H1 (cell line): ENCODE data around the gene ERC1. TPM values are rescaled to one million over a fixed set of nuclear protein-coding genes. Genes with fewer than 3 reads are reported as not detected.

Source experiments
- ASH2L ChIP-seq: fragments of 200-600, 300-600 bp; sonication (generic); IDR thresholded peaks from one replicate; pipeline ENCODE4 v1.7.1; 2017; ENCODE audit warnings: low read length
- CTBP2 ChIP-seq: IDR thresholded peaks from 2 replicates; pipeline ENCODE4 v1.7.0; 2011; ENCODE audit warnings: borderline replicate concordance, mild to moderate bottlenecking, moderate library complexity, mixed read lengths, low read length; ENCODE audit not compliant: insufficient read depth, insufficient read length
- GTF2F1 ChIP-seq: IDR thresholded peaks from 2 replicates; pipeline ENCODE4 v1.6.1; 2012; ENCODE audit warnings: low read depth, low read length, improper control_type of control experiment, borderline replicate concordance
- SUZ12 ChIP-seq: fragments of 200-600 bp; sonication (generic); IDR thresholded peaks from 2 replicates; pipeline ENCODE4 v1.6.1; 2012; ENCODE audit warnings: mild to moderate bottlenecking, inconsistent platforms, low read length, moderate library complexity, mixed read lengths
- polyA plus RNA-seq, 7 experiments: library from polyadenylated mRNA; depleted of rRNA in 3 of 7; stranded (reverse) in 5 of 7; unstranded in 2 of 7; fragments of >200 nt in 5 of 7; fragments of 200-250 nt in 2 of 7; gene quantifications; 1 replicate in 5 of 7; 2 replicates in 1 of 7; 4 replicates in 1 of 7; pipeline versions ENCODE4 v1.2.1 to v1.2.3, GENCODE V29; 2011 to 2013; ENCODE audit warnings: missing spikeins in 2 of 7, mixed read lengths in 2 of 7
- total RNA-seq: library from RNA; stranded (reverse); fragmentation: NEBNext Ultra II Directional; extraction: Animal tissue kit (Norgen Biotek cat#: 25700); gene quantifications from 2 replicates; pipeline ENCODE4 v1.2.1, GENCODE V29; 2021

Gene ERC1
- total and polyA plus RNA-seq, 2 of the 8 experiments (the other 6 are each of a cell fraction or from before 2014, with no cell fraction given), result 7.8 to 45.7 TPM

DNA sequence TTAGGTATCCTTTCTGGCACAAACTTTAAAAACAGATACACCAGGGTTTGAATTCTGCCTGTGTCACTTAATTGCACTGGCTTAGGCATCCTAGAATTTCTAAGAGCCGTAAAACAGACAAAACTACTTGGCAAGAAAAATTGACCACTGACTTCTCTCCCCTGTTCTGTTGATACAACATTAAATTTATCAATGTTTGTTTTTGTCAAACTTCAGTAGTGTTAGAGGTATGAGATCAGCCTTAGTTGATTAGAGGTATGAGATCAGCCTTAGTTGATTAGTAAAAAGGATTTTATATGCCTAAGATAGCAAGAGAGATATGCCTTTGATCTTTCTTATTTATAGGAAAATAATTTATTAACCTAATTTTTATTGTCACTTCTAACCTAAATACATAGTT, 320.1 kb downstream of the ERC1 start (continued):
- TF ChIP-seq GTF2F1 (no peak), SUZ12 (no peak), CTBP2 (no peak), ASH2L (no peak)
